AG20443 (cell line): Measurements from ENCODE around the gene DARS1.

Experiments used
- DNase-seq: peaks from one replicate; pipeline ENCODE4 v3.0.0; 2012; ENCODE audit warnings: low spot score, mixed read lengths

DARS1 gene

DNA sequence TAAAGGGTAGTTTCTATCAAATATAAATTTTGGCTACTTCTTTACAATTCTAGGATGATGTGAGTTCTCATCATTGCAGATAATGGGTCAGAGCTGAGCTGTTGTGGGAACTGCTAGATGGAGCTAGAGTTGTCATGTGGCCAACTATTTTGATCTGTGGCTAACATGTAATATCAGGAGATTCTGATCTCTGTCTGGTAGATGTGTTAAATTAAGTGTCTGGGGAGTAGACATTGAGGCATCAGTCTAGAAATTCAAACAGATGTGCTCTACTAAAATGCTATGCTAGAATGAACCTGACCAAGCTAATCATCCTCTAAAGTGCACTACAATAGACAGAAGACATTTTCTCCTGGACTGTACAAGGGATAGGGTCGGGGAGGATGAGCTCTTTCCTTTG is 30.3 kb upstream of the DARS1 start:
- DNase-seq, result no peak

- DNase-seq, result no peak
These were observed 29.0 kb upstream of the DARS1 start for GRCh38 chr2:136014411-136014810.

- no peak for DNase-seq
These were observed 28.5 kb upstream of the DARS1 start for GRCh38 chr2:136013955-136014354.

DNA sequence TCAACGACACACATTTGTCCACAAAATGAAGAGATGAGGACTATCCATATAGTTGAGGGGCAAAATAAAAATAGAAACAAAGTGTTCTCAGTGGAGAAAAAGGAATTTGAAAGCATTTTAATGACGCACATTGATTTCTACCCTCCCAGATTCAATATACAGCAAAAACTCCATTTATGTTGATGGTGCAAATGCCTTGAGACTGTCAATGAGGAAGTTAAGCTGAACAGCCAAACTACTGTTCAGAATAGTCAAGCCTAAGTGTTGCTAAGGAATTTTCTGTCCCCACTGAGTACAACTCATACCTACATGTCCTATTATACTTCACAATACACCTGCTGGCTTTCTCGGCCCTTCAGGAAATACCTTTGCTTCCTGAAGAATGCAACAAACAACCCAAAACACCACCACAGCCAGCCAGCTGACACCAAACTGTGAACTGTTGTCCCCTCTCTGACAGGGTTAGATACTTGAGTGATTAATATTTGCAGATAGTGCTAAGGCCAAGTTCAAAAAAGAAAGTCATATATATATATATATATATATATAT is 27.8 kb upstream of the DARS1 start:
- DNase-seq, result no peak

DNA sequence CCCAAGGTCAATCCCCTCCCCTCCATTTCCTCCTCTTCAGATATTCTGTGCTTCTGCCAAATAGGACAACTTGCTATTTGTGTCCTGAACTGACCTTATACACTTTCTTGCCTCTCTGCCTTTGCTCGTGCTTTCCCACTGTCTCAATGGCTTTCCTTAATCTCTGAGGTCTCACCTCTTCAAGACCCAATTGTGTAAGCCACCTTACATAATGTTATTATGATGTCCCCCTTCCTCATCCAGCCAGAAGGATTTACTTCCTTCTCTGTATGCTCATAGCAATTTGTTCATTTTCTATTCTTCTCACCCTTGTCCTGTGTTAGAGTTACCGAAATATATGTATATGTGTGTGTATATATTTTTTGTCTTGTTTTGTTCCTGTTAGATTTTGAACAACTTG is 26.9 kb upstream of the DARS1 start:
- no peak for DNase-seq

GRCh38 chr2:136010126-136010525 is 24.7 kb upstream of the DARS1 start:
- DNase-seq, result peak; percentile 32

GRCh38 chr2:136008205-136008865 is 22.9 kb upstream of the DARS1 start:
- no peak for DNase-seq

DNA sequence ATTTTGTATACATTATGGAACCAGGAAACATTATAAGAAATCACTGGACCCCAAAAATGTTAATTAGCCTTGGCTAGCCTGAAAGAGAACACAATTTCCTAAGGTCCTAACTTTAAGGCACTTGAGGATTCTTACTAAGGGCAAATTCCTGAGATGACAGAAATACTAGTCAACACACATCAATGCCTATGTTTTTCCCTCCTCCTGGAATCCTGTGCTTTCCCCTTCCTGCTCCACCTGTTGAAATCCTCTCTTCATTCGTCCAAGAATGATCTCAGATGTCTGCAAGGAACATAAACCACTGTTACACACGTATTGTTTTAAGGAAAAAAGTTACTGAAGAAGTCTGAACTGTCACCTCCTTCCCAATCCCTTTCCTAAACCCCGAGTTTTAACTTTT is 21.2 kb upstream of the DARS1 start:
- peak; percentile 13 for DNase-seq

DNA sequence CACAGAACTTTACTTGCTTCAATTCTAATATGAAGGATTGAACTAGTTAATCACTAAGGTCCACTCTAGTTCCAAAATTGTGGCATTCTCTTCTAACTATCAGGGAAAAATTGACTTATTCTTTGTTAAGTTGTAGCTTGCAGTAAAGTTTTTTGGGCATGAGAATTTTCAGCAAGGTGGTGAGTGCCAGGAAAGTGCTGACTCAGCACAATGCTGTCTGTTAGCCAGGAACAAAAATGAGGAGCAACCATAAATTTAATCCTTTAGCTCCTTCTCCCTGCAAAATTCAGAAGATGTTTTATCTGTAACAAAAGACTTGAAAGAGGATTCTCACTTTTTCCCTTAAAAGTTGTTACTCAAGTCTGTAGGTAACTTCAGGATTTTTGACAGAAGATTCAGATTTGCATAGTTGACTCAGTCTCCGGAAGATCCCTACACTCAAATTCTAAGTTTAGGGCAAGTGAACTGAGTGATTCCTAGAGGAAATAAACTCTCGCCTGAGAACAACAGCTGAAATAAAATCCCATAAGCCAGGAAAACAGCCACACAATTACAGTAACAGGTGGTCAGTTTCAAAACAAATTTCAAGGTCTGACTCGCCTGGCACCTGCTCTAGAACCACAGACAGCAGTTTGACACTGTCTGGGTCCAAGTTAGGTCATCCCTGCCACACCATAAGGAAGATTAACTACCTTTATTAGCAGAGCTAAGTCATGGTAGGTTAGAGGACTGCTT is 20.2 kb upstream of the DARS1 start:
- DNase-seq, result no peak

DNA sequence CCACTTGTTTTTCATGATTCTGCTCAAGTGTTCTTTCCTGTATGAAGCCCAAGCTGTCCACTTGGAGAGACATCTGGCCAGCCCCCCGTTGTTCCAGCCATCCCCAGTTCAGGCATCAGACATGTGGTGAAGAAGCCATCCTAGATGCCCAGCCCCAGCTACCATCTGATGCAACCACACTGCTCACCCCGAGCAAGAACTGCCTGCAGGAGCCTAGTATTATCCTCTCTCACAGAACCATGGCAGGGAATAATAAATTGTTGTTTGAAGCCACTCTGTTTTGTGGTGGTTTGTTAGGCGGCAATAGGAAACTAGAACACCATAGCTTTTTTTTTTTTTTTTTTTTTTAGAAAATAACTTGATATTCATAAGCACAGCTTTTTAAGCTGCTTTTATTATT is 19.5 kb upstream of the DARS1 start:
- DNase-seq, result no peak

GRCh38 chr2:136001131-136001530 is 15.7 kb upstream of the DARS1 start:
- DNase-seq, result no peak

DNA sequence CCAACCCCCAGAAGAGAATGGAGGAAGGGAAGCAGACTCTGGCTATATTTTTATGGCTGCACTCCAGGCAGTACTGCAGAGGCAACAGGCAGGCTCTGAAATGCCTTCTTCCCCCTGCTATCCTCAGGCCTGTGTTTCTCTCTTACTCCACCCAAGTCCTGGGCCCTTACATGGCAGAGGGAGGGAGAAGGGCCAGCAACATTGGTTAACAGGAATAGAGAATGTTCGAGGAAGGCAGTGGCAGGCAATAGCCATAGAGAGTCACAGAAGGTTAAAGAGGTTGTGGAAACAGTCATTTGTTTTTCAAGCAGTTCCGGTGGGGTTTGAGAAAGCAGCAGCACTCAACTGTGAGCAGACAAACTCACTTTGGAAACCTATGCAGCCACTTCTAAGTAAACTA is 15.1 kb upstream of the DARS1 start:
- no peak for DNase-seq

- no peak for DNase-seq
These were observed 14.5 kb upstream of the DARS1 start for GRCh38 chr2:135999899-136000298.

GRCh38 chr2:135998879-135999278 is 13.5 kb upstream of the DARS1 start:
- DNase-seq, result no peak

DNA sequence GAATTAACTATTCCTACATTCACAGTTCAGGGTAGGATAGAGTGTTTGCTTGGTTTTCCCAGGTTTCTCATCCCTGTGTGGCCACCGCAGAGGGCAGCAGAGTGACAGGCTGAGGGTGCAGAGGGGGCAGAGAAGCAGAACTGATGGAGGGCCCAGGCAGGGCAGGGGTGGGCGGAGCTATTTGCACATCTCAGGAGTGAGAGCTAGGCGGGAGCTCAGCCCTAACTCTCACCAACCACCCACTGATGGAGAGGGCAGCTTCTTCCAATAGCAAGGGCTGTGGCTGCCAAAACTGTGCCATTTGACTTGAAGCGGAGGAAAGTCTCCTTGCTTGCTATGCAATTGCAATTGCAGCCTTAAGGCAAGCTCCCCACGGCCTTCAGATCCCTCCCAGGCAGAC is 12.0 kb upstream of the DARS1 start:
- no peak for DNase-seq

DNA sequence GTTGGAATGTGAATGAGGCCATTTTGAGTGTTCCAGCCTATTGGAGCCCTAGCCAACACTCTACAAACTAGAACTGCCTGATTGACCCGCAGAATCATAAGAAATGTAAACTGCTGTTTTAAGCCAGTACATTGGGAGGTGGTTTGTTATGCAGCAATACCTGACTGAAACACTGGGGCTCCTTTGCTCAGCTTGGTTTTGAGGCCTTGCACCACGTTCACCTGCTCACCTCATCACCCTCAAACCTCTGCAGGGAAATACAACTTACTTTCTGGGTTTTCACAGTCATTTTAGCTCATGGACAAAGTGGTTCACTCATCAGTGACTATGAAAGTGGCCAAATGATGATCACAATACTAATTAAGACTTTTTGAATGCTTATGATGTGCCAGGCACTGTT is 10.9 kb upstream of the DARS1 start:
- no peak for DNase-seq

DNA sequence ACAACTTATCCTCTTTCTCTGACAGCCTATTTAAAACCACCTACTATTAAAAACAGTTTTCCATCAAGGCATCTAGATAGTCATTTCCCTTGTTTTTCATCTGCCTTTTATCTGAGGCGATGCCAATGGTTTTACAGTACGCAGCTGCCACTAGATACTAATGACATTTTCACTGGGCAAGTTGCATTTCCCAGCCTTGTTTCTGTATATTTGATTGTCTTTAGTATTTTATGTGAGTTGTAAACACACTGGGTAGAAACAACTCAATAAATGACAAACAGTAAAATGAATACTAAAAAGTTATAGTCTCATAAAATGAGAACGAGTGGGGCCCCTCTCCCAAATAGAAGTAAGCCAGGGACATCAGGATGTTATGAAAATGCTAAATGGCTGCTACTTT is 8.9 kb upstream of the DARS1 start:
- DNase-seq, result no peak

DNA sequence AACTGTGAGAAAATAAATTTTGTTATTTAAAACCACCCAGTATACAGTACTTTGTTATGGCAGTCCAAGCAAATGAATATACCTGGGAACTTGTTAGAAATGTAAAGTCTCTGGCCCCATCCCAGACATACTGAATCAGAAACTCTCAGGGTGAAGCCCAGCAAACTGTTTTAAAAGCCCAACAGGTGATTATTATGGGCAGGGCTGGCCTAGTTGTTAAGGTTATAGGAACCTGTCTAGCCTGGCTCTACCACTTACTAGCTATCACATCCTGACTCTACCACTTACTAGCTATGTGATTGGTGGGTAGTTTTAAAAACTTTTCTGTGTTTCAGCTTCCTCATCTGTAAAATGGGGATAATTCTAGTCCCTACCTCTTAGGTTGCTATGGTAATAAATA is 8.0 kb upstream of the DARS1 start:
- no peak for DNase-seq

DNA sequence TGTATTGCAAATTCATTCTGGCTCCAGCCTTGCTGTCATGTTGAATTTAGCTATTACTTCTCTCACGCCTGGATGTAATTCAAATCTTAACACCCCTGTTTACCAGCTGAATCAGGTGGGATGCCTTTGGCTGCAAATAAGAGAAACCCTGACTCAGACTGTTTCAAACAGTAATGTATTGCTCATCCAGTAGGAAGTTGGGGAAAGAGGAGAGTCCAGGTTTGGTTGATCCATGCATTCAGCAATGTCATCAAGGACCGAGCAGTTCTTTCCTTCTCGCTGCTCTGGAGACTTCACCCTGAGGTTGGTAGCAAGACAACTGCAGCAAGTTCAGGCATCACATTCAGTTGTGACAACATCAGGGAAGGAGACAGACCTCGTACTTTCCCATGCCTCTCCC is 6.4 kb upstream of the DARS1 start:
- no peak for DNase-seq

GRCh38 chr2:135987441-135987840 is 2.0 kb upstream of the DARS1 start:
- DNase-seq, result no peak

DNA sequence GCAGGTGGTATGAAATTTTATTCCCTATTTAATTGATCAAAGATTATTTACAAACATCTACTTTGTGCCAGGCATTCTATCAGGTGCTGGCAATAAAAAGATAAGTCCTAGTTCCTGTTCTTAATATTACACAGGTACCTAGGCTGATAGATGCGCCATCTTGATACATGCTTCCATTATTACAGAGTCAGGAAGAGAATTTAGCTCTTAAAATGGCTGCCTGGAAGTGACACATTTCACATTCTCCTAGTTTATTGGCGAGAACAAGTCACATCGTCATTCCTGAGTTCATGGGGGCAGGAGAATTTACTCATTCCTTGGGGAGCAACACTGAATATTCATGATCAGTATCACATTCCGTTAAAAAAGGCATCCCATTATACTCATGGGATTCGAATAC is 1.1 kb upstream of the DARS1 start:
- no peak for DNase-seq

GRCh38 chr2:135985826-135986393 is 484 bp upstream of the DARS1 start:
- no peak for DNase-seq
